Measurements from ENCODE around the gene PARP2. TPM values are rescaled to one million over a fixed set of nuclear protein-coding genes. Genes with fewer than 3 reads are reported as not detected.
"Not testable (repeated sequence)": the region's sequence is repeated elsewhere in the genome, so short reads cannot be mapped to it uniquely, and the experiment has no call there.

PARP2 gene
- total RNA-seq, 2 donors from 2014 or later = 6.5 to 8.9 TPM

DNA sequence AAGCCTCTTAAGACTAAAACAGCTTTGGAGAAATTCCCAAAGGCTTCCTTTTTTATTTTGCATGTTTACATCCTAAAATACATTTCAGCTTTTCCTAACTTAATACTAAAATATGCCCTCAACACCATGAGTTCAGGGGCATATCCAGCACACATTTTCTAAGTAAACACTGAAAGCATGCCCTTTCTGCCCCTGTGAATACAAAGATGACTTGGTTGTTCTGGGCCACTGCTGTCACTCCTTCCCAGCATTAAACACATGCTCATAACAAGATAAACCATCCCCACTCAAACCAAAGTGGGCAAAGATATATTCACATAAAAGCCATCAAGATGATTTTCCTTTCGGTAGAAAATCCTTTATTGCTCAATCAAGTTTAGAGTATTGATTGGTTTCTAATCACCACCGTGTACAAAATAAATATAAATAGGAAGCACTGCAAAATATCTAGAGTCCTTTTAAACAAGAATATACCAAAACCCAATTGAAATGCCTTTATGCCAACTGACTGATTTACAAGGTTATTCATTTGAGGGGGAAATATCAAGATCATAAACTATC is 12.3 kb upstream of the PARP2 start:
- Histone ChIP-seq H3K27ac (no peak overlapping the region), H3K4me3 (peak overlapping the region in 1 of 2 donors; percentile 0), H3K4me1 (peaks cover 2 to 25% of the 10 kb centered on the region in 2 donors), H3K9me3 (no peaks in the 10 kb centered on the region), H3K36me3 (peaks cover 20% of the 10 kb centered on the region), H3K27me3 (no peaks in the 10 kb centered on the region)
- TF ChIP-seq, protein P1, sequence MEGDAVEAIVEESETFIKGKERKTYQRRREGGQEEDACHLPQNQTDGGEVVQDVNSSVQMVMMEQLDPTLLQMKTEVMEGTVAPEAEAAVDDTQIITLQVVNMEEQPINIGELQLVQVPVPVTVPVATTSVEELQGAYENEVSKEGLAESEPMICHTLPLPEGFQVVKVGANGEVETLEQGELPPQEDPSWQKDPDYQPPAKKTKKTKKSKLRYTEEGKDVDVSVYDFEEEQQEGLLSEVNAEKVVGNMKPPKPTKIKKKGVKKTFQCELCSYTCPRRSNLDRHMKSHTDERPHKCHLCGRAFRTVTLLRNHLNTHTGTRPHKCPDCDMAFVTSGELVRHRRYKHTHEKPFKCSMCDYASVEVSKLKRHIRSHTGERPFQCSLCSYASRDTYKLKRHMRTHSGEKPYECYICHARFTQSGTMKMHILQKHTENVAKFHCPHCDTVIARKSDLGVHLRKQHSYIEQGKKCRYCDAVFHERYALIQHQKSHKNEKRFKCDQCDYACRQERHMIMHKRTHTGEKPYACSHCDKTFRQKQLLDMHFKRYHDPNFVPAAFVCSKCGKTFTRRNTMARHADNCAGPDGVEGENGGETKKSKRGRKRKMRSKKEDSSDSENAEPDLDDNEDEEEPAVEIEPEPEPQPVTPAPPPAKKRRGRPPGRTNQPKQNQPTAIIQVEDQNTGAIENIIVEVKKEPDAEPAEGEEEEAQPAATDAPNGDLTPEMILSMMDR (IDR thresholded peaks at IDR 0.05) = no peak
- no peak for DNase-seq (ENCODE audit: low spot score)

DNA sequence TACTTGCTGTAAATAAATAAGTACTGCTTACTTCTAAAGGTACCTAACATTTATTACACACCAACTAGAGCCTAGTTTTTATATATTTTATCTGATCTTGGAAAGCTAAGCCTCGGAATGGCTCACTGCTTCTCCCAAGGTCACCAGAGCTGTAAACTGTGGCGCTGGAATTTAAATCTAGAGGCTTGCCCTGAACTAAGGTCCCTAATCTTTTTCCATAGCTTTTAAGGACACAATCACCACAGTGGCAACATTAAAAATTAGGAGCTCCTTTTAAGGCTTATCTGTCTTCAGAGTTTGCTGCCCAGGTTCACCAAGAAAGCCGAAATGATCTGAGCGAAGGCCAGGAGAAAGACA is 11.0 kb upstream of the PARP2 start:
- H3K27ac ChIP-seq = peak overlapping the region; percentile 87 to 91
- H3K4me1 ChIP-seq = peaks cover 2 to 21% of the 10 kb centered on the region in 2 donors
- TF ChIP-seq, protein P1 (IDR thresholded peaks at IDR 0.05) = peak in 1 of 2 donors; percentile 12
- H3K36me3 ChIP-seq = peaks cover 14% of the 10 kb centered on the region
- no peak for DNase-seq (ENCODE audit: low spot score)
- H3K27me3 ChIP-seq = no peaks in the 10 kb centered on the region
- H3K4me3 ChIP-seq = peak overlapping the region; percentile 62 to 67
- no peaks in the 10 kb centered on the region for H3K9me3 ChIP-seq

DNA sequence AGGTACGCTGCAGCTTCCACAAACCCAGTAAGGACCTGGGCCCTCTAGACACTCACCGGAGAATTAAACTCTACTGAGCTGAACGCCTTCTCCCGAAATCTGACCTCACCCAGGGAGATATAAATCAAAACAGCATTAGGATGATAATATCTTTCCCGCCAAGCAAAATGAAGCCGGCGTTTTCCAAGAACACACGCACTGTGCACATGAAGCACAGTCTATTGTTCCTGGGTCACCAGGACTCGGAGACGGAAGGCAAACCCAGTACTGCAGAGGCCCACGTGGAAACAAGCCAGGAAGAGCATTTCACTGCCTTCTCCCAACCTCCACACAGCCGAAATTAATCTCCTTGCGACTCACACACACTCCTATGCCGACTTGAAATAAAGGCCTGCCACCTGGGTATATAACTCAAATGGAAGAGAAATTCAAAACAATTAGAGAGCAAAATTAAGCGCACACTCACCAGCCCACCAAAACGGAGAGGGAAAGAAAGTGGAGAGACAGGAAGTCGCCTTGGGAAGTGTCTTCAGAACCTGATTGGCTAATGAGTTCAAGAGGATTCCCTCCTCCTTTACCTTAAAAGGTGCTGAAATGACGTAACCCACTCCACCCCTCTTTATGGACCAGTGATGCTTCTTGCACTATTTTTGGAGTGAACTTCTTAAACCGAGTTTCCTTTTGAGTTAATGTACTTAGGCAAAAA is 10.5 kb upstream of the PARP2 start, which contains the start of gene CCNB1IP1:
TSS of gene CCNB1IP1 (minus strand) at position 492 of the 706 bp plus-strand sequence. CDS start 16,756 bp downstream, outside the sequence.
- peaks cover 10% of the 10 kb centered on the region for H3K36me3 ChIP-seq
- peaks cover 2 to 21% of the 10 kb centered on the region in 2 donors for H3K4me1 ChIP-seq
- peak; percentile 71 for DNase-seq (ENCODE audit: low spot score)
- H3K27ac ChIP-seq = peak within 1 kb of the TSS; percentile 87 to 91
- TF ChIP-seq, protein P1 (IDR thresholded peaks at IDR 0.05) = no peak
- no peaks in the 10 kb centered on the region for H3K9me3 ChIP-seq
- H3K4me3 ChIP-seq = peak within 1 kb of the TSS; percentile 62 to 67
- no peaks in the 10 kb centered on the region for H3K27me3 ChIP-seq

DNA sequence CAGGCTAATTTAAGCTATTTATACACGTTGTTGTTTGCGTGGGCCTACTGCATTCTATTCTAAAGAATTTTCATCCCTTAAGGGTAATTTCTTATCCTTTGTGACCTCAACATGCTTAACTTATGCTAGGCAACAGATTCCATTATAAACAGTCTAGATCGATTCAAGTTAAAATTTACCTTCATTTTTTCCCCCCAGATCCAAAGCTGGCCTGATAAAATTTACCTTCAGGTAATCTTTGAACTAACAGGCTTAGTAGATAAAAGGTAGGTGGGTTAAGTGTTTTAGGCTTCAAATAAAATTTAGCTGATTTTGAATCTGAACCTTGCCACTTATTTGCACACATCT is 10.0 kb upstream of the PARP2 start:
- Histone ChIP-seq H3K27ac (peak overlapping the region; percentile 87 to 91), H3K9me3 (no peaks in the 10 kb centered on the region), H3K36me3 (peaks cover 10% of the 10 kb centered on the region), H3K4me1 (peaks cover 2 to 21% of the 10 kb centered on the region in 2 donors), H3K27me3 (no peaks in the 10 kb centered on the region), H3K4me3 (peak overlapping the region; percentile 62 to 67)
- no peak for DNase-seq (ENCODE audit: low spot score)
- TF ChIP-seq, protein P1 (IDR thresholded peaks at IDR 0.05) = no peak

DNA sequence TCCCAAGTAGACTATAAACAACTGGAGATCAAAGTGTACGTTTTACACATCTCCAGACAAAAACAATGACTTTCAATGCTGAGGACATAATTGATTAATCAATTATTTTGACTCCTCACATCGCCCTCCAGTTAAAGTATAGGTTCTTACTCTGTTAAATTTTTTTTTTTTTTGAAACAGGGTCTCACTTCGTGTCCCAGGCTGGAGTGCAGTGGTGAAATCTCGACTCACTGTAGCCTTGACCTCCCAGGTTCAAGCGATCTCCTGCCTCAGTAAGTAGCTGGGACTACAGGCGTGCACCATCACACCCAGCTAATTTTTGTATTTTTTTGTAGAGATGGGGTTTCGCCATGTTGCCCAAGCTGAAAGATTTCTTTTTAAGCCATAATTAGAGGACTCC is 9.4 kb upstream of the PARP2 start:
- Histone ChIP-seq H3K27me3 (no peaks in the 10 kb centered on the region), H3K27ac (peak overlapping the region; percentile 87 to 91)

DNA sequence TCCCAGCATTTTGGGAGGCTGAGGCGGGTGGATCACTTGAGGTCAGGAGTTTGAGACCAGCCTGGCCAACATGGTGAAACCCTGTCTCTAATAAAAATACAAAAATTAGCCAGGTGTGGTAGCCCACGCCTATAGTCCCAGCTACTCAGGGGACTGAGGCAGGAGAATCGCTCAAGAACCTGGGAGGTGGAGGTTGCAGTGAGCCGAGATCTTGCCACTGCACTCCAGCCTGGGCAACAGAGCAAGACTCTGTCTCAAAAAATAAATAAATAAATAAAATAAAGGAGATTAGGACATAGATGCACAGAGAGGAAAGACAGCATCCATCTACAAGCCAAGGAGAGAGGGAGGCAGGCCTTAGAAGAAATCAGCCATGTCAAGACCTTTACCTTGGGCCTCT is 2.4 kb upstream of the PARP2 start:
- H3K9me3 ChIP-seq; H3K27me3 ChIP-seq; H3K4me3 ChIP-seq; H3K36me3 ChIP-seq; H3K27ac ChIP-seq; DNase-seq (ENCODE audit: low spot score); H3K4me1 ChIP-seq: not testable (repeated sequence)

More for the DNA sequence above, 9.4 kb upstream of the PARP2 start:
- peaks cover 2 to 21% of the 10 kb centered on the region in 2 donors for H3K4me1 ChIP-seq
- TF ChIP-seq, protein P1 (IDR thresholded peaks at IDR 0.05) = no peak
- DNase-seq (ENCODE audit: low spot score) = no peak
- peaks cover 4% of the 10 kb centered on the region for H3K36me3 ChIP-seq
- no peaks in the 10 kb centered on the region for H3K9me3 ChIP-seq
- H3K4me3 ChIP-seq = no peak overlapping the region
